Thyroid gland (tissue), 4 donors: Measurements from ENCODE around the gene MIB2. TPM values are rescaled to one million over a fixed set of nuclear protein-coding genes. Genes with fewer than 3 reads are reported as not detected.

Experiments
- DNase-seq, 2 donors: peaks; one replicate each; pipeline ENCODE4 v3.0.0-alpha.2; 2019
- H3K27ac ChIP-seq, 3 donors: fragments of 200-600 bp; sonication (generic); 1 replicate in 2 of 3; 2 replicates in 1 of 3; pipeline ENCODE4 v1.5.1; 2016 to 2019; ENCODE audit warnings: mild to moderate bottlenecking in 1 of 3, moderate library complexity in 1 of 3
- H3K27me3 ChIP-seq: fragments of 200-600 bp; sonication (generic); one replicate; pipeline ENCODE4 v1.5.1; 2019
- H3K36me3 ChIP-seq, 2 donors: fragments of 200-600 bp; sonication (generic); one replicate each; pipeline ENCODE4 v1.5.1; 2016 to 2019
- H3K4me1 ChIP-seq, 2 donors: fragments of 200-600 bp; sonication (generic); one replicate each; pipeline ENCODE4 v1.5.1; 2017 to 2019
- H3K4me3 ChIP-seq, 3 donors: fragments of 200-600 bp; sonication (generic); replicated peaks in 1 of 3; 1 replicate in 2 of 3; 2 replicates in 1 of 3; pipeline ENCODE4 v1.5.1; 2016; ENCODE audit warnings: mild to moderate bottlenecking in 1 of 3
- H3K9me3 ChIP-seq: fragments of 200-600 bp; sonication (generic); one replicate; pipeline ENCODE4 v1.5.1; 2017
- CTCF ChIP-seq, 6 experiments: fragments of 200-600 bp in 3 of 6; fragments of 450-650 bp in 3 of 6; sonication (generic) in 3 of 6; IDR thresholded peaks; one replicate each; pipeline ENCODE4 v1.5.1; 2016 to 2019; ENCODE audit warnings: antibody characterized with exemption in 6 of 6, mild to moderate bottlenecking in 2 of 6, inconsistent platforms in 1 of 6, moderate library complexity in 1 of 6
- POLR2A ChIP-seq, 2 donors: fragments of 450-650 bp; IDR thresholded peaks; one replicate each; pipeline ENCODE4 v1.6.1; 2017; ENCODE audit warnings: antibody characterized with exemption in 2 of 2, mild to moderate bottlenecking in 2 of 2, moderate library complexity in 1 of 2
- WGBS, 2 donors: methylation state at CpG; one replicate each; pipeline ENCODE4 v1.1.5; 2017; 5-methylcytosine and 5-hydroxymethylcytosine counted together
- intact Hi-C: fragments of 100-400 bp; cut with DNase I; formaldehyde crosslinking; loops from one replicate; pipeline ENCODE4 v1.15.1; 2023
- total RNA-seq, 4 donors: library from RNA; depleted of rRNA; stranded (reverse); fragments of >200 nt; gene quantifications; one replicate each; pipeline ENCODE4 v1.2.3, GENCODE V29; 2016

MIB2 gene
- total RNA-seq, 4 donors from 2014 or later: 54.6 to 110 (median 86.4) TPM

- peaks cover 10% of the 10 kb centered on the region in 2 donors for H3K36me3 ChIP-seq
- H3K4me3 ChIP-seq: no peak overlapping the region
- TF ChIP-seq CTCF (IDR thresholded peaks at IDR 0.05) (no peak), POLR2A (IDR thresholded peaks at IDR 0.05) (no peak)
- peaks cover 1% of the 10 kb centered on the region for H3K27me3 ChIP-seq
- no peak for DNase-seq
- intact Hi-C loops: no loop called here
- no peaks in the 10 kb centered on the region for H3K4me1 ChIP-seq
- no peaks in the 10 kb centered on the region for H3K9me3 ChIP-seq
- no peak overlapping the region for H3K27ac ChIP-seq
- 89 to 95% methylated on average over 15 to 28 of the region's 28 CpGs for WGBS, 2 donors
Measured at GRCh38 chr1:1625404-1625775, 10.1 kb downstream of the MIB2 start.

DNA sequence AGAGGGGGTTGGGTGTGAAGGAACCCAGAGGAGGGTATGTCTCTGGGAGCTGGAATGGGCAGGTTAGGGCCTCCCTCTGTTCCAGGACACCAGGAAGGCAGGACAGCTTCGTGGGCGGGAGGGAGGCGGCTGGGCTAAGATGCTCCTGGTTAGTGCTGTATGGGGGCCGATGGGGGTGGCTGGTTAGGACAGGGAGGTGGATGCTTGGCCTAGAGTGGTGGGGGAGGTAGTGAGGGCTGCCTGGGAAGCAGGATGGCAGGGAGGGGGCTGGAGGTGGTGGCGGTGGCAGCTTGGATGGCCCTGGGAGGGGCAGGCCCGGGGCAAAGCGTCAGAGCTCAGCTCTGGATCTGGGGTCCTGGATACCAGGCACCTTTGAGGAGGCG lies 10.5 kb downstream of the MIB2 start:
- WGBS, 2 donors: 89 to 99% methylated on average over 8 of the region's 8 CpGs
- no peak for DNase-seq
- no peak for TF ChIP-seq POLR2A (IDR thresholded peaks at IDR 0.05)
- TF ChIP-seq CTCF (IDR thresholded peaks at IDR 0.05): no peak
- H3K27ac ChIP-seq: no peak overlapping the region
- H3K4me3 ChIP-seq: no peak overlapping the region
- H3K9me3 ChIP-seq: no peaks in the 10 kb centered on the region
- no peaks in the 10 kb centered on the region for H3K4me1 ChIP-seq
- intact Hi-C loops: no loop called here
- peaks cover 6% of the 10 kb centered on the region for H3K27me3 ChIP-seq
- peaks cover 10% of the 10 kb centered on the region in 2 donors for H3K36me3 ChIP-seq

DNA sequence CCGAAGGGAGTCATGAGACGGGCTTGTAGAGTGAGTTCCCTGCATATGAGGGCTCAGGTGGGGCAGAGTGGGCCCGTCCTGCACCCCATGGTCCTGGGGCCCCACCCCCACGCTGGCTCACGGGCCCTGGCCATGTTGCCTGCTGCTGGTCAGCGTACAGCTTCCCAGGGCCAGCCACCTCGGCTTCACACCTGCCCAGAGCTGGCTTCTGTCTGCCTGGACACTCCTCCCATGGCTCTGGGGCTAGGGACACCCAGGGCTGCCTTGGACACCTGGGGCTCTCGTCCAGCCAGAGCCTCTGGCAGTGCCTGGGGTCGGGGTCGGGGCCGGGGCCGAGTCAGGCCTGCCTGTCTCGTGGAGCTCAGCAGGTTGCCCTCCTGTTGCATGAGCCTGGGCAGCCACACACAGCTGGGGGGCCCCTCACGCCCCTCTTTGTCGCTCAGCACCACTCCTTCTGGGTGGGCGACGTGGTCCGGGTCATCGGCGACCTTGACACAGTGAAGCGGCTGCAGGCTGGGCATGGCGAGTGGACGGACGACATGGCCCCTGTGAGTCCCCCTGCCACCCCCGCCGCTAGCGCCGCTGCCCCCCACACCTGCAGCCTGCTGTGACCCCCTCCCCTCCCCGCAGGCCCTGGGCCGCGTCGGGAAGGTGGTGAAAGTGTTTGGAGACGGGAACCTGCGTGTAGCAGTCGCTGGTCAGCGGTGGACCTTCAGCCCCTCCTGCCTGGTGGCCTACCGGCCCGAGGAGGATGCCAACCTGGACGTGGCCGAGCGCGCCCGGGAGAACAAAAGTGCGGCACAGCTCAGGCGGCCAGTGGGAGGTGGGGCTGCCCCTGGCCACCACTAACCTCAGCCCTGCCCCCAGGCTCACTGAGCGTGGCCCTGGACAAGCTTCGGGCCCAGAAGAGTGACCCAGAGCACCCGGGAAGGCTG lies 11.2 kb downstream of the MIB2 start:
- H3K36me3 ChIP-seq: peaks cover 10% of the 10 kb centered on the region in 2 donors
- no peaks in the 10 kb centered on the region for H3K9me3 ChIP-seq
- WGBS, 2 donors: 94 to 95% methylated on average over 6 to 41 of the region's 48 CpGs
- peaks cover 12% of the 10 kb centered on the region for H3K27me3 ChIP-seq
- no peak for DNase-seq
- TF ChIP-seq POLR2A (IDR thresholded peaks at IDR 0.05) (no peak), CTCF (IDR thresholded peaks at IDR 0.05) (no peak)
- intact Hi-C loops: no loop called here
- H3K27ac ChIP-seq: no peak overlapping the region
- peaks cover 0 to 2% of the 10 kb centered on the region in 2 donors for H3K4me1 ChIP-seq
- no peak overlapping the region for H3K4me3 ChIP-seq

- Histone ChIP-seq H3K4me3 (no peak overlapping the region), H3K36me3 (peaks cover 10% of the 10 kb centered on the region in 2 donors), H3K27me3 (peaks cover 17% of the 10 kb centered on the region), H3K9me3 (no peaks in the 10 kb centered on the region), H3K27ac (no peak overlapping the region), H3K4me1 (peaks cover 0 to 10% of the 10 kb centered on the region in 2 donors)
- intact Hi-C loops: no loop called here
- DNase-seq: no peak
- 95% methylated on average over 4 of the region's 37 CpGs; no CpG with 5 or more reads in 1 of the 2 donors for WGBS, 2 donors
- TF ChIP-seq CTCF (IDR thresholded peaks at IDR 0.05) (no peak), POLR2A (IDR thresholded peaks at IDR 0.05) (no peak)
Measured at GRCh38 chr1:1627261-1627828, 12.0 kb downstream of the MIB2 start.
